Upper lobe of right lung (tissue), 1 donor: ENCODE measurements around the gene RGS3. TPM values are rescaled to one million over a fixed set of nuclear protein-coding genes. Genes with fewer than 3 reads are reported as not detected.
A peak's percentile ranks its signal among the peaks of the same experiment; 100 is the strongest.
"Not testable (repeated sequence)": the region's sequence is repeated elsewhere in the genome, so short reads cannot be mapped to it uniquely, and the experiment has no call there.

Experiments
- ATAC-seq: fragments of 200-7000 bp; cut with Tn5 transposase; one replicate; pipeline ENCODE4 v1.9.1; 2020; ENCODE audit warnings: mild to moderate bottlenecking, moderate library complexity
- DNase-seq: peaks from one replicate; pipeline ENCODE4 v3.0.0-alpha.2; 2020
- H3K27ac ChIP-seq: fragments of 200-600 bp; one replicate; pipeline ENCODE4 v1.8.0; 2022
- H3K27me3 ChIP-seq: fragments of 200-600 bp; one replicate; pipeline ENCODE4 v1.8.0; 2022; ENCODE audit warnings: mild to moderate bottlenecking
- H3K36me3 ChIP-seq: fragments of 200-600 bp; one replicate; pipeline ENCODE4 v1.8.0; 2022
- H3K4me1 ChIP-seq: fragments of 200-600 bp; one replicate; pipeline ENCODE4 v1.8.0; 2022
- H3K4me3 ChIP-seq: fragments of 200-600 bp; one replicate; pipeline ENCODE4 v1.8.0; 2022; ENCODE audit warnings: mild to moderate bottlenecking
- H3K9me3 ChIP-seq: fragments of 200-600 bp; one replicate; pipeline ENCODE4 v1.8.0; 2022
- intact Hi-C: fragments of 100-400 bp; cut with DNase I; formaldehyde crosslinking; loops from one replicate; pipeline ENCODE4 v1.11.0; 2022
- total RNA-seq: library from RNA; stranded (reverse); fragmentation: NEBNext Ultra II Directional; extraction: Animal tissue kit (Norgen Biotek cat#: 25700); gene quantifications from one replicate; pipeline ENCODE4 v1.2.1, GENCODE V29; 2021
- TF ChIP-seq, protein P1 (sequence below): fragments of 200-600 bp; IDR thresholded peaks from one replicate; pipeline ENCODE4 v1.8.0; 2022; ENCODE audit warnings: antibody characterized with exemption
- donor health status: DM: no; HTN: yes; CAD: no; lungs with severe emphysema.

RGS3 gene
- total RNA-seq, 1 donor from 2014 or later: 71.1 TPM

DNA sequence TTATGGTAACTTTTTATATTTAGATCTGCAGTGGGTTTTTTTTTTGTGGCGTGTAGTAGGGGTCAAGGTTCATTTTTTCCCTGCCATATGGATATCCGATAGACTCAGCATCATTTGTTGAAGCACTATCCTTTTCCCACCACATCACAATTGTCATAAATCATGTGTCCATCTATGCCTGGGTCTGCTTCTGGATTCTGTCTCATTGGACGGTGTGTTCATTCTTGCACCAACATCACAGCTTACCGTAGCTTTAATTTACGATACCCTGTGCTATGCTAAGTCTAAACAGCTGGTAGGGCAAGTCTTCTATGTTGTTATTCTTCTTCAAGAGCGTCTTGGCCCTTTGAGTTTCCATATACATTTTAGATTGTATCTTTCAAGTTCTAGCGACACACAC is 175.0 kb downstream of the RGS3 start:
- TF ChIP-seq, protein P1, sequence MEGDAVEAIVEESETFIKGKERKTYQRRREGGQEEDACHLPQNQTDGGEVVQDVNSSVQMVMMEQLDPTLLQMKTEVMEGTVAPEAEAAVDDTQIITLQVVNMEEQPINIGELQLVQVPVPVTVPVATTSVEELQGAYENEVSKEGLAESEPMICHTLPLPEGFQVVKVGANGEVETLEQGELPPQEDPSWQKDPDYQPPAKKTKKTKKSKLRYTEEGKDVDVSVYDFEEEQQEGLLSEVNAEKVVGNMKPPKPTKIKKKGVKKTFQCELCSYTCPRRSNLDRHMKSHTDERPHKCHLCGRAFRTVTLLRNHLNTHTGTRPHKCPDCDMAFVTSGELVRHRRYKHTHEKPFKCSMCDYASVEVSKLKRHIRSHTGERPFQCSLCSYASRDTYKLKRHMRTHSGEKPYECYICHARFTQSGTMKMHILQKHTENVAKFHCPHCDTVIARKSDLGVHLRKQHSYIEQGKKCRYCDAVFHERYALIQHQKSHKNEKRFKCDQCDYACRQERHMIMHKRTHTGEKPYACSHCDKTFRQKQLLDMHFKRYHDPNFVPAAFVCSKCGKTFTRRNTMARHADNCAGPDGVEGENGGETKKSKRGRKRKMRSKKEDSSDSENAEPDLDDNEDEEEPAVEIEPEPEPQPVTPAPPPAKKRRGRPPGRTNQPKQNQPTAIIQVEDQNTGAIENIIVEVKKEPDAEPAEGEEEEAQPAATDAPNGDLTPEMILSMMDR: no peak

DNA sequence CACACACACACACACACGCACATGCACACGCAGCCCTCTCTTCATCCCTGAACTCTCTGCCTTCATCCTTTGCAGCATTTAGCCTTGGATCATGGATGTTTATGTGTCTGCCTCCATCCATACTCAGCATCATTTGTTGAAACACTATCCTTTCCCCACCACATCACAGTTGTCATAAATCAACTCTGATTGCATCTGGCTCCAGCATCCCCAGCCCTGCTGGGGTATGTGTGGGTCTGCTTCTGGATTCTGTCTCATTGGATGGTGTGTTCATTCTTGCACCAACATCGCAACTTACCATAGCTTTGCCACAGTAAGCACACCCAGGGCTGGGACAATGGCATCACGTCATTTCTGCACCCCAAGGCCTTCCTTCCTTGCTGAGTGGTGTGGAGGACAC is 175.4 kb downstream of the RGS3 start:
- ATAC-seq: no peak
- intact Hi-C loops: no loop called here
- TF ChIP-seq, protein P1: no peak
- H3K9me3 ChIP-seq: no peaks in the 10 kb centered on the region
- H3K4me1 ChIP-seq: no peaks in the 10 kb centered on the region
- H3K27me3 ChIP-seq: no peaks in the 10 kb centered on the region
- no peak overlapping the region for H3K4me3 ChIP-seq
- peak; percentile 9 for DNase-seq
- no peak overlapping the region for H3K27ac ChIP-seq
- H3K36me3 ChIP-seq: no peaks in the 10 kb centered on the region

More for the DNA sequence above, 175.0 kb downstream of the RGS3 start:
- no peaks in the 10 kb centered on the region for H3K4me1 ChIP-seq
- H3K4me3 ChIP-seq: no peak overlapping the region
- intact Hi-C loops: no loop called here
- no peaks in the 10 kb centered on the region for H3K27me3 ChIP-seq
- DNase-seq (no peak), ATAC-seq (no peak)
- H3K36me3 ChIP-seq: no peaks in the 10 kb centered on the region
- no peaks in the 10 kb centered on the region for H3K9me3 ChIP-seq
- H3K27ac ChIP-seq: no peak overlapping the region

DNA sequence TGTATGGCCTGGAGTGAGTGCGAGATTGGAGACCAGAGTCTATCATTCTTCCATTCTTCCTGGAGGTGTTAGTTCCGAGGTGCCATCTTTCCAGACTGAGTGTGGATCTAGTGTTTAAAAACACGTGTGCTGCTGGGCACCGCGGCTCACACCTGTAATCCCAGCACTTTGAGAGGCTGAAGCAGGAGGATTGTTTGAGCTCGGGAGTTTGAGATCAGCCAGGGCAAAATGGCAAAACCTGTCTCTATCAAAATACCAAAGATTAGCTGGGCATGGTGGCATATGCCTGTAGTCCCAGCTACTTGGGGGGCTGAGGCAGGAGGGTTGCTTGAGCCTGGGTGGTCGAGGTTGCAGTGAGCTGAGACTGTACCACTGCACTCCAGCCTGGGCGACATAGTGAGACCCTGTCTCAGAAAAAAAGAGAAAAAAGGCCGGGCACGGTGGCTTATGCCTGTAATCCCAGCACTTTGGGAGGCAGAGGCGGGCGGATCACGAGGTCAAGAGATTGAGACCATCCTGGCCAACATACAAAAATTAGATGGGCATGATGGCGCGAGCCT is 176.0 kb downstream of the RGS3 start:
- H3K9me3 ChIP-seq, H3K27ac ChIP-seq, ATAC-seq, H3K4me3 ChIP-seq, H3K36me3 ChIP-seq, H3K27me3 ChIP-seq, intact Hi-C loops, H3K4me1 ChIP-seq: not testable (repeated sequence)
- DNase-seq: peak; percentile 23

DNA sequence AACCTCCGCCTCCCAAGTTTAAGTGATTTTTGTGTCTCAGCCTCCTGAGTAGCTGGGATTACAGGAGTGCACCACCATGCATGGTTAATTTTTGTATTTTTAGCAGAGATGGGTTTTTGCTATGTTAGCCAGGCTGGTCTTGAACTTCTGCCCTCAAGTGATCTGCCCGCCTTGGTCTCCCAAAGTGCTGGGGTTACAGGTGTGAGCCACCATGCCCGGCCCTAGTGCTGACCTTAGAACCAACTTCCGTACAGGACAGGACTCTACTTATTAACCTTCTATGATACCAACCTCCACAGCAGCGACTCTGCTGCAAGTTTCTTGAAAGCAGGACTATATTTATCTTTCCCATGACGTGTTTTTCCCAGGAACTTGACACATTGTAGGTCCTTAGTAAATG is 176.9 kb downstream of the RGS3 start:
- no peak for ATAC-seq
- peak; percentile 29 for DNase-seq
- Histone ChIP-seq H3K4me1 (no peaks in the 10 kb centered on the region), H3K36me3 (no peaks in the 10 kb centered on the region), H3K4me3 (no peak overlapping the region), H3K9me3 (no peaks in the 10 kb centered on the region), H3K27me3 (no peaks in the 10 kb centered on the region), H3K27ac (no peak overlapping the region)
- intact Hi-C loops: no loop called here
- TF ChIP-seq, protein P1: no peak

DNA sequence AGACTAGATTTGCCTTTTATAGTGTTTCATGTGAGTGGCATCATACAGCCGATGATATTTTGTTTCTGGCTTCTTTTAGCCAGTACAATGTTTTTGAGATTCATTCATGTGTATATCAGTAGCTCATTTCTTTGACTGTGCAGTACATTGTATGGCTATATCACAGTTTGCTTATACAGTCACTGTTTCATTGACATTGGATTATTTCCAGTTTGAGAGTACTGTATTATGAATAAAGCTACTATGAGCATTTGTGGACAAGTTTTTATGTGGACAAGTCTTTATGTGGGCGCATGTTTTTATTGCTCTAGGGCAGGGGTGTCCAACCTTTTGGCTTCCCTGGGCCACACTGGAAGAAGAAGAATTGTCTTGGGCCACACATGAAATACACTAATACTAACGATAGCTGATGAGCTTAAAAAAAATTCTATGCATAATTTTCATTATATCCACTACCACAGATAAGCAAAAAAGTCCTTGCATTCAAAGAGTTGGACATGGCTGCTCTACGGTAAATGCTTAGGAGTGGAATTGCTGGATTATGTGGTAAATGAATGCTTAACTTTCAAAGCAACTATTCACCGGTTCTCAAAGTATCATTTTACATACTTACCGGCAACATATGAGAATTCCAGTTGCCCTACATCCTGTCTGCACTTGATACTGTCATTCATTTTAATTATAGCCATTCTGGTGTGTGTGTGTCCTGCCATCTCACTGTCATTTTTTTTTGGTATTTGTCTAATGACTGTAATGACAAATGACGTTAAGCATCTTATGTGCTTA is 177.8 kb downstream of the RGS3 start:
- H3K4me3 ChIP-seq: no peak overlapping the region
- no peaks in the 10 kb centered on the region for H3K4me1 ChIP-seq
- no peaks in the 10 kb centered on the region for H3K9me3 ChIP-seq
- TF ChIP-seq, protein P1: no peak
- H3K27me3 ChIP-seq: no peaks in the 10 kb centered on the region
- ATAC-seq (no peak), DNase-seq (no peak)
- no peak overlapping the region for H3K27ac ChIP-seq
- no peaks in the 10 kb centered on the region for H3K36me3 ChIP-seq
- intact Hi-C loops: no loop called here

DNA sequence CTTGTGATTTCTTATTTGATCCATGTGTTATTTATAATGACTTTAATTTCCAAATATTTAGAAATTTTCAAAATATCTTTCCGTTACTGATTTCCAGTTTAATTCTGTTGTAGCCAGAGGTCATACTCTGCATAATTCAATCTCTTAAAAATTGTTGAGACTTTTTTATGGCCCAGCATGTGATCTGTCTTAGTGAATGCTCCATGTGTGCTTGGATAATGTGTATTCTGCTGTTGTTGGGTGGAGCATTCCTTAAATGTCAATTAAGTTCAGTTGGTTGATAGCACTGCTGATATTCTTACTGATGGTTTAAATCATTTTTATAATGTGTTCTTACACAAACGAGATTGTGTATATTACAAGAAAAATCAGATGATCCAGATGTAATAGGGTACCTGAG is 180.8 kb downstream of the RGS3 start:
- no peaks in the 10 kb centered on the region for H3K27me3 ChIP-seq
- no peak overlapping the region for H3K27ac ChIP-seq
- TF ChIP-seq, protein P1: no peak
- ATAC-seq (no peak), DNase-seq (no peak)
- no peaks in the 10 kb centered on the region for H3K36me3 ChIP-seq
- H3K4me1 ChIP-seq: no peaks in the 10 kb centered on the region
- intact Hi-C loops: no loop called here
- no peak overlapping the region for H3K4me3 ChIP-seq
- H3K9me3 ChIP-seq: no peaks in the 10 kb centered on the region
